ENCODE measurements around the gene SACM1L.

DNA sequence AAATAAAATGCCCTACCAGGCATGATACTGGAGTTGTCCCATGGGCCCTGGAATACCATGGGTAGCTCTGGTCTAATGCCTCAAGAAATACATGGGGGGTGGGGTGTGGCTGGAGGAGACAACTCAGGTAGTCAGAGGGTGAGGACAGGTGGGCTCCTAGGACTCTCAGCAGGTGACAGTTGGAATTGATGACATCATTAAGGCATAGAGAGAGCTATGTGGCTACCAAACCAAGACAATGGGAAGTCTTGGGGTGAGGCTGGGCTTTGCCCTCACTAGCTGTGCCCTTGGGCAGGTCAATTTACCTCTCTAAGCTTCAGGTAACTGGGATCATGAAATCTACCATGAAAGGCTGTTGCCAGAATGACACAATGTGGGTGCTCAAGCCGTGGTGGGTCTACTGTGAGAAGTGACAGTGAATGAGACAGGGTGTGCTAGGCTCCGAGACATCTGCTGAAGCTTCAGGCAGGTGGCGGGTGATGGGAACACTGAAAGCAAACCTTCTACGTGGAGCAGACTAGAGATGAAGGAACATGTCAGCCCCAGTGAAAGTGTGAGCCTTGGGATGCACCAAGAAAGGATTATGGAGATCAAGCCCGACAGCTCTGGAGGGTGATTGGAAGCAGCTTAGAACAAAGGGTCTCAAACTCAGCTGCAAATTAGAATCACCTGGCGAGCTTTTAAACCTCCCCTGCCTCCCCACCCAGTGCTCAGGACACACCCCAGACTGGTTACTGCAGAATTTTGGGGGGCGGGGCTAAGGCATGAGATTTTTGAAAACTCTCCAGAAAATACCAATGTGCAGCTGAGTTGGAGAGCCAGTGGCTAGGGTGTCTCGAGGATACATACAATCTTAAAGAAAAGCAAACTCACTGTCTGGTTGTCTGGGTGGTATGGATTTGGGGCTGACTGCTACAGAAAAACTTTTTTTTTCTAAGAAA lies 85.7 kb downstream of the SACM1L start:
- TF ChIP-seq POLR2A (IDR thresholded peaks at IDR 0.05; ENCODE audit: low read depth, low read length) (no peak), SPI1 (IDR thresholded peaks at IDR 0.05; ENCODE audit: low read depth, low read length) (no peak), TAF1 (IDR thresholded peaks at IDR 0.05; ENCODE audit: low read depth, low read length) (no peak), POLR2AphosphoS5 (IDR thresholded peaks at IDR 0.05; ENCODE audit: low read depth, low read length) (no peak), POU2F2 (IDR thresholded peaks at IDR 0.05; ENCODE audit: low read depth, low read length) (no peak), PAX5 (IDR thresholded peaks at IDR 0.05; ENCODE audit: insufficient read depth, low read length, severe bottlenecking) (no peak)

All from GM12891 (cell line).